GM18499 (cell line): ENCODE data around the gene RER1.

ENCODE experiments used
- ATAC-seq: cut with Tn5 transposase; IDR thresholded peaks from one replicate; pipeline ENCODE4 v1.9.1; 2021; ENCODE audit warnings: moderate number of reproducible peaks; ENCODE audit not compliant: insufficient read depth, unreplicated experiment

RER1 gene

GRCh38 chr1:2375246-2375922 lies 16.3 kb upstream of the RER1 start:
- no peak for ATAC-seq

GRCh38 chr1:2375923-2376260 lies 15.7 kb upstream of the RER1 start:
- no peak for ATAC-seq

- no peak for ATAC-seq
Measured at GRCh38 chr1:2376261-2376741, 15.3 kb upstream of the RER1 start.

GRCh38 chr1:2376931-2377672 lies 14.5 kb upstream of the RER1 start:
- ATAC-seq = no peak

DNA sequence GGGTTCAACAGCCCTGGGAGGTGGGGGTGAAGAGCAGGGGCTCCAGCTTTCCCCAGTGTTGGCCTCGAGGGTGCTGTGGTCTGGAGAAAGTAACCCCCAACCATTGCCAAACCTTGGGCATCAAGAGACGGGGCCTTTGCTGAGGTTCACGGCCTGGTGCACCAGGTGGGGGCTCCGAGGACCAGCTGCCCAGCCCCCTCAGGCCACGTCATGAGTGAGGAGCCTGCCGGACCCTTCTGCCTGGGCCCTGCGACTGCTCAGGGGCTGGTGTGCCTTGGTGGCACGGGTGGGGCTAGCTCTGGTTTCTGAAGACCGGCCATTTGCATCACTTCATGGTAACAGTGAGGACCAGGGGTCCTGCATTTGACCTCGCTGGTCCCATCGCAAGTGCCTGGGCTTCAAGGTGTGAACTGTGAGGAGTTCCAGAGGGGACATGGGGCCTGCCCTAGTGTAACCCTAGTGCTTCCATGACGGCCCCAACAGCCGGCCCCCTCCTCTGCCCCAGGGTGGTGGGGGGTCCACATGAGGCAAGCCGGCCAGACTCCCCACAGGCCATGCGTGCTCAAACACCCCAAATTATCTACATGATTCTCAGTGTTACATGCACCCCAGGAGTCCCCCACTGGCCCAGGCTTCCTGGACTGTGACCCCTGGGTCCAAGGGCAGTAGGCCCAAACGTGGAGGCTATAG lies 13.7 kb upstream of the RER1 start:
- no peak for ATAC-seq

GRCh38 chr1:2378441-2378851 lies 13.2 kb upstream of the RER1 start:
- no peak for ATAC-seq

DNA sequence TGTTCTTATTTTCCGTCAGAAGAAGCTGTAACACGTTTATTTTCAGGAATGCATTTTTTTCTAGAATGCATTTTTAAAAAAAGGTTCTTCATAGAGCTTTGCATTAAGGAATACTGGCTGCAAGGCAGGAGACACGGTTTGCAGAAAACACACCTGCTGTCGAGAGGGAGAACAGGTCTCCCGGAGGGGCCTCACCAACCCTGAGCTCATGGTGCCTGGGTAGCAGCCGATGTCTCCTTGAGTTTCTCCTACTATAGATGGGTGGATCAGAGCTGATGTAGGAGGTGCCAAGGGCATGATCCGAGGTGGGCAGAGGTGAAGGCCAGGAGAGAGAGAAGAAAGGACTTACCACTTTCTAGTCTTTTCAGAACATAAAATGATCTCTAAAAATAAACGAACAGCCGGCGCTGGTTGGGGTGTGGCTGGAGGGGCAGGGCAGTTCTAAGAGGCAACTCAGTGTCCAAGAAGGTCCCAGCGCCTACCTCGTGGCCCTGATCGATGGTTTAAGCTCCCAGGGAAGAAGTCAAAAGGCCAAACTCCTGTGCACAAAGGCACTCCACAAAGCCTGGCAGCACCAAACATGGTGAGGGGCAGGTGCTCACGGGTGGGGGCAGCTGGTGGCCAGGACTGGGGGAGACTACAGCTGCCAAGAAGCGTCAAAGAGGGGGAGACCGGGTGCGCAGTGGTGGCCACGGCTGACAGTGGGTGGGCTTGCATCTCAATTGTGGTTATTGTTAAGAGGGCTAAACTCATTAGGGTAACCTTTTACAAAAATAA lies 12.5 kb upstream of the RER1 start:
- ATAC-seq = no peak

DNA sequence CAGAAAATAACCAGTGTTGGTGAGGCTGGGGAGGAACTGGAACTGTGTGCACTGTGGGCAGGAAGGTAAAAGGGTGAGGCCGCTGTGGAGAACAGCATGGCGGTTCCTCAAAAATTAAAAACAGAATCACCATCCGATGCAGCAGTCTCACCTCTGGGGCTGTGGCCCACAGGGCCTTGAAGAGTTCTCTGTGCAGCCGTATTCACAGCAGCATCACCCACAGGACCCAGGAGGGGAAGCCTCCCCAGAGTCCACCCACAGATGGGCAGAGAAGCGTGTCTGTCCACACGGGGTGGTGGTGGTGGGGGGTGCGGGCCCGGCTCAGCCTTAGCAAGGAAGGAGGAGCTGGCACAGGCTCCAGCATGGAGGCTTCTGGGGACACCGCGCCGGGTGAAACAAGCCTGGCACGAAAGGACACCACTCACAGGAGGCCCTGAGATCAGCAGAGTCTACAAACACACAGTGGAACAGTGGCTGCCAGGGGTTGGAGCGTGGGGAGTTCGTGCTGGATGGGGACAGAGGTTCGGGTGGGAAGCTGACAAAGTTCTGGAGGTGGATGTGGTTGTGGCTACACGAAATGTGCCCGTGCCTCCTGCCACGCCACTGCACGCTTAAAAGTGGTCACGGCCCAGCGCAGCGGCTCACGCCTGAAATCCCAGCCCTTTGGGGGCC lies 11.8 kb upstream of the RER1 start:
- no peak for ATAC-seq

DNA sequence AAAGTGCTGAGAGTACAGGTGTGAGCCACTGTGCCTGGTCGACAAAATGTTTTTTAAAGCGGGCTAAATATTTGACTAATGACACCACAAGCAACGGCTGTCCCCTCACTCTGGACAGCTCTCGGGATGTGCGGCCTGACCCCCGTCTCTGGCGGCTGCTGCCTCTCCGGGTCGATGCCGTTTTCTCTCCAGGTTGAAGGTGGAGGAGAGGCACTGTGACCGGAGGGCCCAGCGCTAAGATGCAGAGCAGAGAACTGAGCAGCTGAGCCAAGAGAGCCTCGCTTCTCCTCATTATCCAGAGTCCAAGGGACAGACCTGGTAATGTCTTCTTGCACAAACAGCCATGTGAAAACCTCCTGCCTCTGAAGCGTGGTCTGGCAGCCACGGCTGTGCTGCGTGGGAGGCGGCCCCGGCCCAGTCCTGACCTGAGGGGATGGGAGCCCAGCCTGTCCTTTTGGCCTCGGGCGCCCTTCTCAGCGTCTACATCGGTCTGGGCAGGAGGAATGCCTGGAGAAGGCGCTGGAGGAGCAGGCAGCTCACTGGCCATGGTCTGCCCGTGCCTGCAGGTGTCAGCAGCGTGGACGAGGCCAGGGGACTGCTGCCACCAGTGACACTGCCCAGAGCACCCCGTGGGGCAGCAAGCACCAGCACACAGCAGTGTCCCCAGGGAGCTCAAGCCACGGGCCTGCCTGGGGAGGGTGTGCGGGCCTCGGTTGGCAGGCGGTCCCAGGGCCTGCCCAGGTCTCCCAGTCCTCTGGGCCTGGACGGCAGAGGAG lies 10.6 kb upstream of the RER1 start:
- no peak for ATAC-seq

DNA sequence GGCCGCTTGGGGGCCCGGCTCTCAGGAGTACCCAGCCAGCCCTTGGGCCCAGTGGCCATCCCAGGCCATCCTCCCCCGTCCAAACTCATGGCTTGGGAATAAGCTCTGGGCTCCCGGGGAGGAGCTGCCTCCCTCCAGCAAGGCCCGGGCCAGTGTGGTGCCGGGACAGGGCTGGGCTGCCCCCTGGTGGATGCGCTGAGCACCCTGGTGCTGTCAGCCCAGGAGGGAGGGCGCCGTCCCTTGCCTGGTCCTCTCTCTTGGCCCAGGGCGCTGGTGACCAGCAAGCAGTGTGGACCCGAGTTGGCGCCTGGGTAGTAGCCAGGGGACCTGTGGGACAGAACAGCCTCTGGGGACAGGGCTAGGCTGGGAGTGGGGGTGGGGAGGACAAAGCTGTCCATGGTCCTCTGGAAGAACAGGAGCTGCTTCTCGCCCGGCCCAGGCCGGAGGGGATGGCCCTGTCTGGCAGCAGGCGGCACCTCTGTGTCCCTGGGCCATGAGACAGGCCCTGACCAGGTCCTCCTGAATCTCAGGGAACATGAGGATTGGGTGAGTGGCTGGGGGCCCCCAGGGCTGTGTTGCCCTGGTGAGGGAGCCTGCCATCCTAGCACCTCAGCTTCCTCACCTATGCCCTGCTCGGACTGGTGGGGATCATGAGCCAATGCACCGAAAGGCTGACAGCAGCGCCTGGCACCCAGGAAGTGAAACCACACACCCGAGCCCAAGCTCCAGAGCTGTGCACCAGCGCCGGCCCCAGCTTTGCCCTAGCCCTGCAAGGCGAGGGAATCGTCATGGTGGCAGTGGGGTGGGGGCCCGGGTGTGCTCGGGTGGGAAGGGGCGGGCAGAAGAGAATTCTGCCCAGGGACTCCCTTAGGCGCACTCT lies 9.7 kb upstream of the RER1 start:
- no peak for ATAC-seq

- no peak for ATAC-seq
Measured at GRCh38 chr1:2382621-2383361, 8.8 kb upstream of the RER1 start.

- no peak for ATAC-seq
Measured at GRCh38 chr1:2383576-2383975, 8.1 kb upstream of the RER1 start.

DNA sequence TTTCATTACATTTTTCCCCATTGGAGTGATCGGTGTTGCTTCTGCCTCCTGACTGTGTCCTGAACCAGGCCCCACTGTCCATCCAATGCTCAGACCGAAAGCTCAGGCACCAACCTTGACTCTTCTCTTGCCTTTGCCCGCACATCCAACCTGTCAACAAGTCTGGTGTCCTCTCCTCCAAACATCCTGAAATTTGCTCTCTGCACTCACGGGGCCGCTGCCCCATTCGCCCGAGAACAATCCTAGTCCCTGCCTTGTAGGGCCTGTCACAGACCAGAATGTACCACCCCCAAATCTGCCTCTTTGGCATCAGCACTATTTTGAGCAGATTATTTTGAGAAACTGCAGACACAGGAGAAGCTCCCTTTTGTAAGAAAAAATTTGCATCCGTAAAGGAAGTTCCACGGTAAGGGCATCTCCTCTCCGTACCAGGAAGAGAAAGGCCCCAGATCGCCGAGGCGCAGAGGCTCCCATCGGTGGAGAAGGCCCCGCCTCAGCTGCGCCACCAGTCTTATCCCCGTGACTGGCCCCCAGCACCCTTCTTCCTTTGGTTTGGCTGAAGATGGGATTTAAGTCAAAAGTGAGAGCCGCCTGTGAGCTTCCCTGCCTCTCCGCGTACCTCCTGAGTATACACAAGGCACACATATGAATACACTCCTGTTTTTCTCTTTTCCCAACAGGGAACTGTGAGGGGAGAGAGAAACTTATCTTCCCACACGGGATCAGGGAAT lies 7.3 kb upstream of the RER1 start:
- ATAC-seq = no peak

DNA sequence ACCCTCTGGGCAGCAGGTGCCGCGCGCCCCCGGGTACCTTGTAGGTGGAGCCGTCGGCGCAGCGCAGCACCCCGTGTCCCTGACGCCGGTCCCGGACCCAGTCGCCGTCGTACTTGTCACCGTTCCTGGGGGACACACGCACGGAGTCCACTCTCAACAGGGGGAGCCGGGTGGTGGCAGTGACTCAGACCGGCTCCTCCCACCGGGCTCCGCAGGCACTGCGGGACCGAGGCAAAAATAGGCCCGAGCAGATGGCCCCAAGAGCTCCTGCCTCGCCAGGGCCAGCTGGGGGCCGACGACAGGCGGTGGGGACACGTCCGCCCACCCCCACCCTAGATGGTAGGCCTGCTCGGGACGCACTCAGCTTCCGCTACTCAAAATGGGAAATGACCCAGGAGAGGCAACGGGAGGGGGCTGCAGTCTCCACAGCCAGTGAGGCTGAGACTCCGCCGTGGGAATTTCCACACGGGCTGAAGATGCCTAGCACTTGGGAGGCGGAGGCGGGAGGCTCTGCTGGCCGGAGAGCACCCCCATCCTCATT lies 6.6 kb upstream of the RER1 start:
- ATAC-seq = no peak

DNA sequence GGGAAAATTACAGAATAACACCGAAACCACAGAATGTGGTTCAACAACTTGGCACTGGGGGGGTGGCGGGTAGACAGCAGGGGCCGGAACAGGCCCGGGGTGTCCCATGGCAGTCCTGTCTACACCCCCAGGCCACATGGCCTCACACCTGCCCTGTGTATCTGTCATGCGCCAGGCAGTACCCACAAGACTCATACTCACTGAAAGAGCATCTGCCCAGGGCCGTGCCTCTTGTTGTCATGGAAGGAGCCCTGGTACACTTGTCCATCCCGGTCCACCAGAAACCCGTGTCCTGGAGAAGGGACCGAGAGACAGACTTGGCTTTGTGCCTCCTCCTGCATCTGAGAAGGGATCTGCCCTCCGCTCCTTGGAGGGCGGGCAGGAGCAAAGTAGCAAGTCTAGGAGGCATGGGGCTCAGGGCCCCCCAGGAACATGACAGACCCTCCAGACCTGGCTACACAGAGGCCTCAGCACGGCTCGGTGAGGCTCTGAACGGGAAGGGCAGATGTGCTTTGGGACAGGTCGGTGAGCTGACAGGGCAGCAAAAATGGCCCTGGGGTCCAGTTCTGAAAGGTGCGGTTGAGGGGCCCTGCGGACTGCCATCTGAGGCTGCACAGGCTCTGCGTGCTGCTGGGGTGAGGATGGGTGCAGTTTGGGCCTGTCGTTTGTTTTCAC lies 5.9 kb upstream of the RER1 start:
- ATAC-seq = no peak
